ENCODE results near the gene ADAMTS8. TPM values are rescaled to one million over a fixed set of nuclear protein-coding genes. Genes with fewer than 3 reads are reported as not detected.
A peak's percentile ranks its signal among the peaks of the same experiment; 100 is the strongest.

ADAMTS8 gene
- total and polyA plus RNA-seq, 10 donors = 0.30 to 2.5 (median 0.73) TPM; not detected in 1

DNA sequence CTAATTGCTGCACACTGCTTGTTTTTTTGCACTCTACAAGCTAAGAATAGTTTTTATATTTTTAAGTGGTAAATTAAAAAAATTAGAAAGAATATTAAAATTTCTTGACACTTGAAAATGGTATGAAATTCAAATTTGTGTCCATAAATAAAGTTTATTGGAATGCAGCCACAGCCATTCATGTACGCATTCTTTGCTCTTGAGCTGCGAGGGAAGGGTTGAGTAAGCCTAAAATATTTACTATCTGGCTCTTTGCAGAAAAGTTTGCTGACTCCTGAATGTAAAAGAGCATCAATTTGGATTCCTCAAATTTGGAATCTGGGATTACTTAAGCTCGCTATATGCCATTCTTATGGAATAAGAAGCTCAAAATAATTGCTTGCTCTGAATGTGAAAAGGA, 3.4 kb upstream of the ADAMTS8 start:
- no peak overlapping the region for H3K4me3 ChIP-seq

DNA sequence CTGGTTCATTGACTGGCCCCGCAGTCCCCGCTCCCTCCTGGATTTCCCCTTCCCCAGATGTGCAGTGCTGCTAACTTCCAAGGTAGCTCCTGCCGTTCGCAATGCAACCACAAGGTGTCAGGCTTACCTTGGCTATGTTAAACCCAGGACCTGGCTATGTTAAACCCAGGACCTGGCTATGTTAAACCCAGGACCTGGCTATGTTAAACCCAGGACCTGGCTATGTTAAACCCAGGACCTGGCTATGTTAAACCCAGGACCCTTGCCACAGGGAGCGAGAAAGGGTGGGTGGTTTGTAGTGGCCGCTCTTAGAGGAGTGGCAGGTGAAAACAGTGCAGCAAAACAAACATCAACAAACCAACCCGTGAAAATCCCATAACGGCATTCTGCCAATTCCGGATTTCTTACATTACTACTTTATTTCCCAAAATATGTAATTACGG, 2.9 kb upstream of the ADAMTS8 start:
- peak; percentile 83 for DNase-seq
- intact Hi-C loops (cut with DNase I; ENCODE audit: low total_unique reads) = loop anchor here (10.0 kb wide), 1 partner anchor 463 kb away; no protein-coding TSS in a partner anchor

More for the DNA sequence above, 3.4 kb upstream of the ADAMTS8 start:
- no peak for DNase-seq
- WGBS, 5 donors = 68 to 79% (median 73%) methylated on average over 3 of the region's 3 CpGs
- Histone ChIP-seq H3K9me3 (no peaks in the 10 kb centered on the region), H3K27me3 (replicated peaks in 1 of 7) (peaks cover 0 to 54% (median 37%) of the 10 kb centered on the region in 7 donors), H3K27ac (no peak overlapping the region), H3K36me3 (no peaks in the 10 kb centered on the region), H3K4me1 (peaks cover 7 to 36% (median 19%) of the 10 kb centered on the region in 6 donors)
- no peak for TF ChIP-seq CTCF (IDR thresholded peaks at IDR 0.05 in 8 of 11, conservative IDR thresholded peaks at IDR 0.05 in 3 of 11)
- TF ChIP-seq POLR2AphosphoS5 (IDR thresholded peaks at IDR 0.05) = no peak
- no peak for TF ChIP-seq POLR2A (IDR thresholded peaks at IDR 0.05)
- intact Hi-C loops (cut with DNase I; ENCODE audit: low total_unique reads) = loop anchor here (2.0 to 10.0 kb wide), 2 partner anchors 431 to 463 kb away; no protein-coding TSS in a partner anchor

DNA sequence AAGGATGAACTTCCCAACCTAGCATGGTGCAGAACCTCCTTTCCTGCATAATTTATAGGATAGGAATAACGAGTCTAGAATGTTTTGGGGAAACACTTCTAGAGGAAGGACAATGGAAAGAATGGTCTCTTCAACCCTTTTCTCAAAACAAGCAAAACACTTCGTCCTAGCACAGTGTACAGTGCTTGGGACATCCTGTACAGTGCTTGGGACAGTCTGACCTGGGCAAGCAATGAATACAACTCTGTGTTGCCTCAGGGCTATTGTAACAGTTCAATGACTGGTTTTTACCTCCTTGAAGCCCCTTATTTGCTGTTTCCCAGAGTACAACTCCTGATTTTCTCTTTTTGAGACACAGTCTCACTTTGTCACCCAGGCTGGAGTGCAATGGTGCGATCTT, 1.6 kb upstream of the ADAMTS8 start:
- Histone ChIP-seq H3K4me1 (peaks cover 7 to 29% (median 18%) of the 10 kb centered on the region in 6 donors), H3K9me3 (no peaks in the 10 kb centered on the region)

More for the DNA sequence above, 2.9 kb upstream of the ADAMTS8 start:
- Histone ChIP-seq H3K9me3 (no peaks in the 10 kb centered on the region), H3K27me3 (replicated peaks in 1 of 7) (peaks cover 0 to 58% (median 42%) of the 10 kb centered on the region in 7 donors), H3K4me1 (peaks cover 7 to 38% (median 20%) of the 10 kb centered on the region in 6 donors), H3K27ac (no peak overlapping the region), H3K36me3 (no peaks in the 10 kb centered on the region), H3K4me3 (no peak overlapping the region)
- WGBS, 5 donors = 18 to 38% (median 21%) methylated on average over 10 of the region's 10 CpGs
- TF ChIP-seq CTCF (IDR thresholded peaks at IDR 0.05 in 8 of 11, conservative IDR thresholded peaks at IDR 0.05 in 3 of 11) = peak; percentile 35 to 75 (median 64)
- TF ChIP-seq POLR2A (IDR thresholded peaks at IDR 0.05) = no peak
- no peak for TF ChIP-seq POLR2AphosphoS5 (IDR thresholded peaks at IDR 0.05)

More for the DNA sequence above, 1.6 kb upstream of the ADAMTS8 start:
- Histone ChIP-seq H3K4me3 (peak overlapping the region in 1 of 8 donors; percentile 10), H3K27ac (no peak overlapping the region), H3K36me3 (no peaks in the 10 kb centered on the region), H3K27me3 (replicated peaks in 1 of 7) (peaks cover 0 to 68% (median 47%) of the 10 kb centered on the region in 7 donors)
- TF ChIP-seq CTCF (IDR thresholded peaks at IDR 0.05 in 8 of 11, conservative IDR thresholded peaks at IDR 0.05 in 3 of 11) (peak in 1 of 11 experiments; percentile 1), POLR2A (IDR thresholded peaks at IDR 0.05) (no peak), POLR2AphosphoS5 (IDR thresholded peaks at IDR 0.05) (no peak)
- intact Hi-C loops (cut with DNase I; ENCODE audit: low total_unique reads) = loop anchor here (10.0 kb wide), 2 partner anchors 215 to 465 kb away; no protein-coding TSS in a partner anchor
- WGBS, 5 donors = 41 to 62% (median 54%) methylated on average over 3 of the region's 3 CpGs
- no peak for DNase-seq

Measured in spleen (tissue), 11 donors.